Measurements from ENCODE around the gene FES.
A peak's percentile ranks its signal among the peaks of the same experiment; 100 is the strongest.

The FES gene

GRCh38 chr15:90876046-90876445 lies 8.3 kb upstream of the FES start:
- no peak for DNase-seq (ENCODE audit: low read depth in 2 of 2)

GRCh38 chr15:90876512-90877170 lies 7.7 kb upstream of the FES start:
- DNase-seq (ENCODE audit: low read depth in 2 of 2): no peak

GRCh38 chr15:90877315-90877714 lies 7.0 kb upstream of the FES start:
- no peak for DNase-seq (ENCODE audit: low read depth in 2 of 2)

DNA sequence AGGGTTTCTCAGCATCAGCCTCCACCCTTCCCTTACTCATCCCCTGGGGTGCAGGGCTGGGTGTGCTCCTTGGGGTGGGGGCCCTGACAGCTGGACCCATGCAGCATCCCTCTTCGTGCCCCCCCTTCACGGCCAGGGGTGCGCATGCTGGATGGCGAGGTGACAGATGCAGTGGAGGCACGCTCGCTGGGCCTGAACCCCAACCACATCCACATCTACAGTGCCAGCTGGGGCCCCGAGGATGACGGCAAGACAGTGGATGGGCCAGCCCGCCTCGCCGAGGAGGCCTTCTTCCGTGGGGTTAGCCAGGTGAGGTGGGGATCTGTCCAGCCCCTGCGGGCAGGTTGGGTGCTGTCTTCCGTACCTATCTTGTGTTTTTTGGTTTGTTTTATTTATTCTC lies 6.3 kb upstream of the FES start:
- DNase-seq (ENCODE audit: low read depth in 2 of 2): no peak

DNA sequence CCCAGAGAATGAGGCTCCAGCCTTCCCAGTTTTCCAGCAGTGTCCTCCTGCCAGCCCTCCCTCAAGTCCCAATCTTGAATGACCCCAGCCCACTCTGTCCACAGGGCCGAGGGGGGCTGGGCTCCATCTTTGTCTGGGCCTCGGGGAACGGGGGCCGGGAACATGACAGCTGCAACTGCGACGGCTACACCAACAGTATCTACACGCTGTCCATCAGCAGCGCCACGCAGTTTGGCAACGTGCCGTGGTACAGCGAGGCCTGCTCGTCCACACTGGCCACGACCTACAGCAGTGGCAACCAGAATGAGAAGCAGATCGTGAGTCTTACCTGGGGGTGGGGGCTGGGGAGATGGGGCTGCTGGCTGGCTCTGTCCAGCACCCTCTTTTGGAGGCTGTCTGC lies 5.6 kb upstream of the FES start:
- no peak for DNase-seq (ENCODE audit: low read depth in 2 of 2)

DNA sequence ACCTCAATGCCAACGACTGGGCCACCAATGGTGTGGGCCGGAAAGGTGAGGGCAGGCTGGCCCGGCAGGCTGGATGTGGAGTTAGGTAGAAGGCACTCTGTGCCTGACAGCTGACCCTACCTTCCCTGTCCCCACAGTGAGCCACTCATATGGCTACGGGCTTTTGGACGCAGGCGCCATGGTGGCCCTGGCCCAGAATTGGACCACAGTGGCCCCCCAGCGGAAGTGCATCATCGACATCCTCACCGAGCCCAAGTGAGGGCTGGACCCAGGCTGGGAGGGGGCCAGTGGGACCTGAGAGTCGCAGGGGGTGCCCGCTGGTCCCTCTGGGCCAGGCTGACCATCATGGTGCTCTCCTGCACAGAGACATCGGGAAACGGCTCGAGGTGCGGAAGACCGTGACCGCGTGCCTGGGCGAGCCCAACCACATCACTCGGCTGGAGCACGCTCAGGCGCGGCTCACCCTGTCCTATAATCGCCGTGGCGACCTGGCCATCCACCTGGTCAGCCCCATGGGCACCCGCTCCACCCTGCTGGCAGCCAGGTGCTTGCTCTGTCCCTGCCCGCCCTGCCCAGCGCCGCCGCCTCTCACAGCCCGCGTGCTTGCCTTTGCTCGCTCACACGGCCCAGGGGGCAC lies 4.5 kb upstream of the FES start:
- no peak for DNase-seq (ENCODE audit: low read depth in 2 of 2)

DNA sequence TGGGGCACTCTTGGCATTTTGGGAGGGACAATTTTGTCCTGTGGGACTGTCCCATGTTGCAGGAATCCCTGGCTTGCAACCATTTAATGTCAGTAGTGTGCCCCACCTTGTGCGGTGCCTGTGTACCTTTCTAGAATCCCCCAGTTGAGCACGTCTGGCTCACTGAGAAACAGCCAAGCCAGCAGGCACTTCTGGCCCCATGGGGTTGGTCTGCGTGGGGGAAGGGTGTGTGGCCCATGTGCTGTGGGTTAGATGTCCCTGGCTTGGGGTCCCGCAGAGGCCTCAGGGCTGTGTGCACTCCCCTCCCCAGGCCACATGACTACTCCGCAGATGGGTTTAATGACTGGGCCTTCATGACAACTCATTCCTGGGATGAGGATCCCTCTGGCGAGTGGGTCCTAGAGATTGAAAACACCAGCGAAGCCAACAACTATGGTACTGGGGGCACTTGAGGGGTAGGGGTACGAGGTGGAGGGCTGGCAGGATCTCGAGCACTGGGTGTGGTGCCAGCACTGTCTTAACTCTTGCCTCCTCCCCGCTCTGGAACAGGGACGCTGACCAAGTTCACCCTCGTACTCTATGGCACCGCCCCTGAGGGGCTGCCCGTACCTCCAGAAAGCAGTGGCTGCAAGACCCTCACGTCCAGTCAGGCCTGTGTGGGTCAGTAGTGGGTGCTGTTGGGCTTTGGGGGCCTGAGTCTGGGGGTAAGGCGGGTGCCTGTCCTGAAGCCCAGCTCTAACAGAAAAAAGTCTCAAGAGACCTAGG lies 3.7 kb upstream of the FES start:
- no peak for DNase-seq (ENCODE audit: low read depth in 2 of 2)

DNA sequence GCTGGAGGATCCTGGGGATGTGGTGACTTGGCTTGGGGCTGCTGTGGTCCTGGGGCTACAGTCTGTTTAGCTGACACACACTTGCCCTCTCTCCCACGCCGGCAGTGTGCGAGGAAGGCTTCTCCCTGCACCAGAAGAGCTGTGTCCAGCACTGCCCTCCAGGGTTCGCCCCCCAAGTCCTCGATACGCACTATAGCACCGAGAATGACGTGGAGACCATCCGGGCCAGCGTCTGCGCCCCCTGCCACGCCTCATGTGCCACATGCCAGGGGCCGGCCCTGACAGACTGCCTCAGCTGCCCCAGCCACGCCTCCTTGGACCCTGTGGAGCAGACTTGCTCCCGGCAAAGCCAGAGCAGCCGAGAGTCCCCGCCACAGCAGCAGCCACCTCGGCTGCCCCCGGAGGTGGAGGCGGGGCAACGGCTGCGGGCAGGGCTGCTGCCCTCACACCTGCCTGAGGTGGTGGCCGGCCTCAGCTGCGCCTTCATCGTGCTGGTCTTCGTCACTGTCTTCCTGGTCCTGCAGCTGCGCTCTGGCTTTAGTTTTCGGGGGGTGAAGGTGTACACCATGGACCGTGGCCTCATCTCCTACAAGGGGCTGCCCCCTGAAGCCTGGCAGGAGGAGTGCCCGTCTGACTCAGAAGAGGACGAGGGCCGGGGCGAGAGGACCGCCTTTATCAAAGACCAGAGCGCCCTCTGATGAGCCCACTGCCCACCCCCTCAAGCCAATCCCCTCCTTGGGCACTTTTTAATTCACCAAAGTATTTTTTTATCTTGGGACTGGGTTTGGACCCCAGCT lies 2.9 kb upstream of the FES start:
- DNase-seq (ENCODE audit: low read depth in 2 of 2): no peak

GRCh38 chr15:90881978-90882721 lies 2.2 kb upstream of the FES start:
- DNase-seq (ENCODE audit: low read depth in 2 of 2): no peak

DNA sequence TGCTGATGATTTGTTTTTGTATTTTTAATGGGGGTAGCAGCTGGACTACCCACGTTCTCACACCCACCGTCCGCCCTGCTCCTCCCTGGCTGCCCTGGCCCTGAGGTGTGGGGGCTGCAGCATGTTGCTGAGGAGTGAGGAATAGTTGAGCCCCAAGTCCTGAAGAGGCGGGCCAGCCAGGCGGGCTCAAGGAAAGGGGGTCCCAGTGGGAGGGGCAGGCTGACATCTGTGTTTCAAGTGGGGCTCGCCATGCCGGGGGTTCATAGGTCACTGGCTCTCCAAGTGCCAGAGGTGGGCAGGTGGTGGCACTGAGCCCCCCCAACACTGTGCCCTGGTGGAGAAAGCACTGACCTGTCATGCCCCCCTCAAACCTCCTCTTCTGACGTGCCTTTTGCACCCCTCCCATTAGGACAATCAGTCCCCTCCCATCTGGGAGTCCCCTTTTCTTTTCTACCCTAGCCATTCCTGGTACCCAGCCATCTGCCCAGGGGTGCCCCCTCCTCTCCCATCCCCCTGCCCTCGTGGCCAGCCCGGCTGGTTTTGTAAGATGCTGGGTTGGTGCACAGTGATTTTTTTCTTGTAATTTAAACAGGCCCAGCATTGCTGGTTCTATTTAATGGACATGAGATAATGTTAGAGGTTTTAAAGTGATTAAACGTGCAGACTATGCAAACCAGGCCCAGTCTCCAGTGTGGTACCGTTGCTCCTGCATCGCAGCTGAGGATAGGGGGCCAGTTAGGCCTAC lies 1.4 kb upstream of the FES start:
- no peak for DNase-seq (ENCODE audit: low read depth in 2 of 2)

DNA sequence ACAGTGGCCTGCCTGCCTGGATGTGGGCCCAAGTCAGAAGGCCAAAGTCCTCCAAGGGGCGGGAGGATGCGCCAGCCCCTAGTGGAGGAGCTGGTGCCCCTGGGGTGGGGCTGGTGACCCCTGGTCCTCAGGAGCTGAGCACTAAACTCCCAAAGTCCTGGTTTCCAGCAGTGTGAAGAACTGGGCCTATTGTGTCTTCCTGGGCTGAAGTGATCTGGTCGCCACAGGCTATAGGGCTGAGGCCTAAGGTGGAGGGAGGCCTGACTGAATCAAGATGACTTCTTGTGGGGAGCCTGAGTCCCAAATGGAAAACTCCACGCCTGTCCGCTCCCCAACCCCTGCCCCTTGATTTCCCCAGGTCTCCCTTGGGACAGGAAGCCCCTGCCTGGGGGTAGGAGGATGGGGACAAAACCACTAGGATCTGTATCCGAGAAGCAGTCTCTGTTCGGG lies 753 bp upstream of the FES start:
- no peak for DNase-seq (ENCODE audit: low read depth in 2 of 2)

- DNase-seq (ENCODE audit: low read depth in 2 of 2): no peak
These were observed 571 bp downstream of the FES start for GRCh38 chr15:90884719-90885431.

GRCh38 chr15:90885432-90886290 lies 1.4 kb downstream of the FES start:
- peak; percentile 52 to 57 for DNase-seq (ENCODE audit: low read depth in 2 of 2)

DNA sequence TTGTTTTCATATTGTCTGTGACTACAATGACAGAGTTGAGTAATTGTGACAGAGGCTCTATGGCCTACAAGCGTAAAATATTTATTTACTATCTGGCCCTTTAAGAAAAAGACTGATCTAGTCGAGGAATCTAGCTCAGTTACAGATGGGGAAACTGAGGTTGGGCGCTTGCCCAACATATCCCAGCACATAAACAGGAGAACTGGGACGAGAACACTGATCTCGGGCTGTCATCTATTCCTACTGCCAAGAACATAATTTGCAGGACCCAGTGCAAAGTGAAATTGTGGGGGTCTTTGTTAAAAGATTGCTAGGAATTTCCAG lies 1.9 kb downstream of the FES start:
- DNase-seq (ENCODE audit: low read depth in 2 of 2): no peak

DNA sequence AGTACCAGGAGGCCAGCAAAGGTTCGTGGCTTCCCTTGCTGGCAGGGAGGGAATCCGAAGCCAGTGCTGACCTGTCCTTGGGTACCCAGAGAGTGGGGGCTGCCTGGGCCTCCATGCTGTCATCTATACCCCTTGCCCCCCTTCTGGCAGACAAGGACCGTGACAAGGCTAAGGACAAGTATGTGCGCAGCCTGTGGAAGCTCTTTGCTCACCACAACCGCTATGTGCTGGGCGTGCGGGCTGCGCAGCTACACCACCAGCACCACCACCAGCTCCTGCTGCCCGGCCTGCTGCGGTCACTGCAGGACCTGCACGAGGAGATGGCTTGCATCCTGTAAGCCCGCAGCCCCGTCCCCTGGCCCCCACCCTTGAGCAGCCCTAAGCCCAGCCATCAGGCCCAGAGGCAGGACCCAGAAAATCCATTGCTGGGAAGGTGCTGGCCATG lies 2.8 kb downstream of the FES start:
- DNase-seq (ENCODE audit: low read depth in 2 of 2): no peak

DNA sequence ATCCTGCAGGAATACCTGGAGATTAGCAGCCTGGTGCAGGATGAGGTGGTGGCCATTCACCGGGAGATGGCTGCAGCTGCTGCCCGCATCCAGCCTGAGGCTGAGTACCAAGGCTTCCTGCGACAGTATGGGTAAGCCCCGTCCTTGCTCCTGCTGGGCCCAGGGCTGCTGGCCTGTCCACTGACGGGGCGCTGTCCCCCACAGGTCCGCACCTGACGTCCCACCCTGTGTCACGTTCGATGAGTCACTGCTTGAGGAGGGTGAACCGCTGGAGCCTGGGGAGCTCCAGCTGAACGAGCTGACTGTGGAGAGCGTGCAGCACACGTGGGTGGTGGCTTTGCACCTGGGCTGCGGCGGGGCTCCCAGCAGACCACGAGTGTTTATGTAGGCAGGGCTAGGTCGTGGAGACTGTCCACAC lies 5.0 kb downstream of the FES start:
- DNase-seq (ENCODE audit: low read depth in 2 of 2): no peak

DNA sequence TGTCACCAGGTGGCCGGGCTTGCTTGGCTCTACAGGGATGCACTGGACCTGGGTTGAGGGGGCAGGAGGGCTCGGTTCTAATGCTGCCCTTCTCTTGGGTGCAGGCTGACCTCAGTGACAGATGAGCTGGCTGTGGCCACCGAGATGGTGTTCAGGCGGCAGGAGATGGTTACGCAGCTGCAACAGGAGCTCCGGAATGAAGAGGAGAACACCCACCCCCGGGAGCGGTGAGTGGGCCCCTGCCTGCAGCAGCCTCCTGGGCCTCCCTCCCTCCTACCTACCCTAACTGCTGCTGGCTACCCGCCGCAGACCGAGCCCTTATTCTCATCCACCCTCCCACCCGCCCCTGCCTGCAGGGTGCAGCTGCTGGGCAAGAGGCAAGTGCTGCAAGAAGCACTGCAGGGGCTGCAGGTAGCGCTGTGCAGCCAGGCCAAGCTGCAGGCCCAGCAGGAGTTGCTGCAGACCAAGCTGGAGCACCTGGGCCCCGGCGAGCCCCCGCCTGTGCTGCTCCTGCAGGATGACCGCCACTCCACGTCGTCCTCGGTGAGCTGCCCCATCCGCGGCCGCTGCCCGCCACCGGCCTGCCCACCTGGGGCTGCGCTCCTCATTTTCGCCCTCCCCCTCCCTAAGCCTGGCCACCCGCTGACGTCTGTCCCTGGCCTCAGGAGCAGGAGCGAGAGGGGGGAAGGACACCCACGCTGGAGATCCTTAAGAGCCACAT lies 5.6 kb downstream of the FES start:
- DNase-seq (ENCODE audit: low read depth in 2 of 2): no peak

GRCh38 chr15:90890839-90891238 lies 6.5 kb downstream of the FES start:
- no peak for DNase-seq (ENCODE audit: low read depth in 2 of 2)

Measured in stimulated activated CD8-positive, alpha-beta memory T cell treated with anti-CD3 and anti-CD28 coated beads, Interleukin-15, amount 100 ng/mL, for 4 hours (primary cell).